ENCODE results near the gene KRTAP9-3. TPM values are rescaled to one million over a fixed set of nuclear protein-coding genes. Genes with fewer than 3 reads are reported as not detected.
"Not testable (repeated sequence)": the region's sequence is repeated elsewhere in the genome, so short reads cannot be mapped to it uniquely, and the experiment has no call there.

Gene KRTAP9-3, protein sequence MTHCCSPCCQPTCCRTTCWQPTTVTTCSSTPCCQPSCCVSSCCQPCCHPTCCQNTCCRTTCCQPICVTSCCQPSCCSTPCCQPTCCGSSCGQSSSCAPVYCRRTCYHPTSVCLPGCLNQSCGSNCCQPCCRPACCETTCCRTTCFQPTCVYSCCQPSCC
- not detected for total RNA-seq

GRCh38 chr17:41232399-41233105 lies at the start of gene KRTAP9-3:
KRTAP9-3 (plus strand) TSS chr17:41232449; CDS start chr17:41232502, 53 bp downstream.
- H3K4me1 ChIP-seq (replicated peaks); H3K27me3 ChIP-seq (replicated peaks; ENCODE audit: insufficient read depth); H3K27ac ChIP-seq; DNase-seq (ENCODE audit: low spot score); intact Hi-C loops (cut with DNase I); H3K9me3 ChIP-seq; H3K4me3 ChIP-seq; H3K36me3 ChIP-seq: not testable (repeated sequence)
- WGBS: 100% methylated on average over 1 of the region's 1 CpG

GRCh38 chr17:41184480-41184961 lies 47.7 kb upstream of the KRTAP9-3 start, which contains the start of gene KRTAP4-1:
KRTAP4-1 (minus strand) TSS chr17:41184911; CDS start chr17:41184854, 57 bp downstream.
- H3K27me3 ChIP-seq (replicated peaks; ENCODE audit: insufficient read depth): no peaks in the 10 kb centered on the region
- WGBS: 77% methylated on average over 9 of the region's 9 CpGs
- intact Hi-C loops (cut with DNase I): no loop called here
- H3K4me1 ChIP-seq (replicated peaks): no peaks in the 10 kb centered on the region
- no peak for DNase-seq (ENCODE audit: low spot score)
- no peak within 1 kb of the TSS for H3K27ac ChIP-seq
- H3K4me3 ChIP-seq: no peak within 1 kb of the TSS
- no peaks in the 10 kb centered on the region for H3K36me3 ChIP-seq
- no peaks in the 10 kb centered on the region for H3K9me3 ChIP-seq
- TF ChIP-seq CTCF (IDR thresholded peaks at IDR 0.05) (no peak), POLR2A (IDR thresholded peaks at IDR 0.05) (no peak), POLR2AphosphoS5 (IDR thresholded peaks at IDR 0.05) (no peak)

DNA sequence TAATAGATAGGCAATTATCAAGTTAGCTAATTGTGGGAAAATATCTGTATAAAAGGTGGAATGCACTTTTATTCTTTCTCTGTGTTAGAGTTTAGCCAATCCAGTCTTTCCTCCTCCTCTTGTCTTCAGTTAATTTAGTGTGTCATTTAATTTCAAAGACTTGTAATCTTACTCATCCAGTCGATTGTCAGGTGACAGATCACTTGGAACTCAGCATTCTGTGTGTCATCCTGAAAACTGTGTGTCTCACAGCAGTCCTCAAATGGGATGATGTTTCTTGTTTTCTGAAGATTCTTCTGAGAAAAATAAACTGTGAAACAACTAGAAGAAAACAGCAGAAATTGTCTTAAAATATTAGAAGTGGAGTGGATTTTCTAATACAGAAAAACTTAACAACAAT lies 47.2 kb upstream of the KRTAP9-3 start:
- Histone ChIP-seq H3K4me1 (replicated peaks) (no peaks in the 10 kb centered on the region), H3K27me3 (replicated peaks; ENCODE audit: insufficient read depth) (no peaks in the 10 kb centered on the region), H3K36me3 (no peaks in the 10 kb centered on the region), H3K4me3 (no peak overlapping the region), H3K9me3 (no peaks in the 10 kb centered on the region), H3K27ac (no peak overlapping the region)
- intact Hi-C loops (cut with DNase I): no loop called here
- no peak for DNase-seq (ENCODE audit: low spot score)
- 57% methylated on average over 1 of the region's 1 CpG for WGBS
- TF ChIP-seq POLR2AphosphoS5 (IDR thresholded peaks at IDR 0.05): no peak
- no peak for TF ChIP-seq CTCF (IDR thresholded peaks at IDR 0.05)
- no peak for TF ChIP-seq POLR2A (IDR thresholded peaks at IDR 0.05)

GRCh38 chr17:41186872-41187271 lies 45.4 kb upstream of the KRTAP9-3 start:
- TF ChIP-seq CTCF (IDR thresholded peaks at IDR 0.05): no peak
- no peak for TF ChIP-seq POLR2A (IDR thresholded peaks at IDR 0.05)
- TF ChIP-seq POLR2AphosphoS5 (IDR thresholded peaks at IDR 0.05): no peak
- intact Hi-C loops (cut with DNase I): no loop called here
- 80% methylated on average over 2 of the region's 2 CpGs for WGBS
- no peaks in the 10 kb centered on the region for H3K27me3 ChIP-seq (replicated peaks; ENCODE audit: insufficient read depth)
- H3K27ac ChIP-seq: no peak overlapping the region
- H3K4me3 ChIP-seq: no peak overlapping the region
- no peaks in the 10 kb centered on the region for H3K4me1 ChIP-seq (replicated peaks)
- H3K9me3 ChIP-seq: no peaks in the 10 kb centered on the region
- H3K36me3 ChIP-seq: no peaks in the 10 kb centered on the region
- DNase-seq (ENCODE audit: low spot score): no peak

DNA sequence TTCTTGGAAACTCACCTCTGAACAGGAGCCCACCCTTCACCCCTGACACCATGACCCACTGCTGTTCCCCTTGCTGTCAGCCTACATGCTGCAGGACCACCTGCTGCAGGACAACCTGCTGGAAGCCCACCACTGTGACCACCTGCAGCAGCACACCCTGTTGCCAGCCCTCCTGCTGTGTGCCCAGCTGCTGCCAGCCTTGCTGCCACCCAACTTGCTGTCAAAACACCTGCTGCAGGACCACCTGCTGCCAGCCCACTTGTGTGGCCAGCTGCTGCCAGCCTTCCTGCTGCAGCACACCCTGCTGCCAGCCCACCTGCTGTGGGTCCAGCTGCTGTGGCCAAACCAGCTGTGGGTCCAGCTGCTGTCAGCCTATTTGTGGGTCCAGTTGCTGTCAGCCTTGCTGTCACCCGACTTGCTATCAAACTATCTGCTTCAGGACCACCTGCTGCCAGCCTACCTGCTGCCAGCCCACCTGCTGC lies 42.4 kb upstream of the KRTAP9-3 start, which contains the start of gene KRTAP9-1:
Gene KRTAP9-1, plus strand, starts transcription at position 51 of the 482 bp plus-strand sequence. Its CDS starts 0 bp downstream, at position 51.
- H3K4me1 ChIP-seq (replicated peaks); H3K9me3 ChIP-seq; H3K4me3 ChIP-seq; intact Hi-C loops (cut with DNase I); H3K27me3 ChIP-seq (replicated peaks; ENCODE audit: insufficient read depth); DNase-seq (ENCODE audit: low spot score); H3K27ac ChIP-seq; H3K36me3 ChIP-seq: not testable (repeated sequence)
- 62% methylated on average over 1 of the region's 1 CpG for WGBS
